ENCODE measurements around the gene PALLD. TPM values are rescaled to one million over a fixed set of nuclear protein-coding genes. Genes with fewer than 3 reads are reported as not detected.

PALLD gene
- total RNA-seq, 1 donor from 2014 or later = 16.4 TPM

GRCh38 chr4:168781341-168781740 is 284.5 kb downstream of the PALLD start:
- no peaks in the 10 kb centered on the region for H3K27me3 Mint-ChIP-seq (ENCODE audit: unreplicated experiment)
- H3K27ac Mint-ChIP-seq (ENCODE audit: unreplicated experiment) = no peak overlapping the region
- H3K9me3 Mint-ChIP-seq (ENCODE audit: unreplicated experiment) = peaks cover under 1% of the 10 kb centered on the region
- peaks cover 6% of the 10 kb centered on the region for H3K36me3 Mint-ChIP-seq (ENCODE audit: low read depth, unreplicated experiment)
- no peak overlapping the region for H3K4me3 Mint-ChIP-seq (ENCODE audit: unreplicated experiment)
- TF ChIP-seq, protein P1, sequence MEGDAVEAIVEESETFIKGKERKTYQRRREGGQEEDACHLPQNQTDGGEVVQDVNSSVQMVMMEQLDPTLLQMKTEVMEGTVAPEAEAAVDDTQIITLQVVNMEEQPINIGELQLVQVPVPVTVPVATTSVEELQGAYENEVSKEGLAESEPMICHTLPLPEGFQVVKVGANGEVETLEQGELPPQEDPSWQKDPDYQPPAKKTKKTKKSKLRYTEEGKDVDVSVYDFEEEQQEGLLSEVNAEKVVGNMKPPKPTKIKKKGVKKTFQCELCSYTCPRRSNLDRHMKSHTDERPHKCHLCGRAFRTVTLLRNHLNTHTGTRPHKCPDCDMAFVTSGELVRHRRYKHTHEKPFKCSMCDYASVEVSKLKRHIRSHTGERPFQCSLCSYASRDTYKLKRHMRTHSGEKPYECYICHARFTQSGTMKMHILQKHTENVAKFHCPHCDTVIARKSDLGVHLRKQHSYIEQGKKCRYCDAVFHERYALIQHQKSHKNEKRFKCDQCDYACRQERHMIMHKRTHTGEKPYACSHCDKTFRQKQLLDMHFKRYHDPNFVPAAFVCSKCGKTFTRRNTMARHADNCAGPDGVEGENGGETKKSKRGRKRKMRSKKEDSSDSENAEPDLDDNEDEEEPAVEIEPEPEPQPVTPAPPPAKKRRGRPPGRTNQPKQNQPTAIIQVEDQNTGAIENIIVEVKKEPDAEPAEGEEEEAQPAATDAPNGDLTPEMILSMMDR (IDR thresholded peaks at IDR 0.05; ENCODE audit: unreplicated experiment) = no peak
- no peak for DNase-seq (ENCODE audit: low spot score)
- H3K4me1 Mint-ChIP-seq (ENCODE audit: unreplicated experiment) = peaks cover 14% of the 10 kb centered on the region

DNA sequence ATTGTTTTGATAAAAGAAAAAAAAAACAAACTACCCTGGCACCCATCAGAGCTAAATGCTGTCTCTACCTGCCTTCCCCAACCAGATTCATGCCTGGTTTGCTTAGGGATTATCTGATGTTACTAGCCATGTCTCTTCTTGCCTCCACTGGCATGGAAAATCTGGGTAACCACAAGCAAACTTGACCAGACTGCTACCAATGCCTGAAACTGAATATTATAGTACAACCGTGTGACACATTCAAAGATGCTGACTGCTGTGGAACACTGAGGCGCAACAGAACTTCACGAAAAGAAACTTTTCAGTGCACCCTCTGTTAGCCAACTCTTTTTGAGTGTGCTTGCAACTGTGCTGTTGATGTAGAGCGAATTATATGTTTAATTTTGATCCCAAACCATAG is 285.1 kb downstream of the PALLD start:
- Mint-ChIP-seq H3K4me3 (ENCODE audit: unreplicated experiment) (no peak overlapping the region), H3K4me1 (ENCODE audit: unreplicated experiment) (peaks cover 12% of the 10 kb centered on the region), H3K9me3 (ENCODE audit: unreplicated experiment) (no peaks in the 10 kb centered on the region), H3K27me3 (ENCODE audit: unreplicated experiment) (no peaks in the 10 kb centered on the region), H3K27ac (ENCODE audit: unreplicated experiment) (no peak overlapping the region), H3K36me3 (ENCODE audit: low read depth, unreplicated experiment) (peaks cover 4% of the 10 kb centered on the region)
- DNase-seq (ENCODE audit: low spot score) = no peak
- TF ChIP-seq, protein P1 (IDR thresholded peaks at IDR 0.05; ENCODE audit: unreplicated experiment) = no peak

DNA sequence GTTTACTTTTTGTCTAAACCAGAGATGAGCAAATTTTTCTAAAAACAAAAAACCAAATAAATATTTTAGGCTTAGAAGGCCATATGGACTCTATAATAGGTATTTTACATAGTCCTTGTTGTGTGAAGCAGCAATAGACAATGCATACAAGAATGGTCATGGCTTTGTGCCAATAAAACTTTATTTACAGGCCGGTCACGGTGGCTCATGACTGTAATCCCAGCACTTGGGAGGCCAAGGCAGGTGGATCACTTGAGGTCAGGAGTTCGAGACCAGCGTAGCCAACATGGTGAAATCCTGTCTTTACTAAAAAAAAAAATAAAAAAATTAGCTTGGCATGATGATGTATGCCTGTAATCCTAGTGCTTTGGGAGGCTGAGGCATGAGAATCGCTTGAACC is 285.6 kb downstream of the PALLD start:
- peaks cover 7% of the 10 kb centered on the region for H3K4me1 Mint-ChIP-seq (ENCODE audit: unreplicated experiment)
- DNase-seq (ENCODE audit: low spot score) = no peak
- H3K4me3 Mint-ChIP-seq (ENCODE audit: unreplicated experiment) = no peak overlapping the region
- no peaks in the 10 kb centered on the region for H3K36me3 Mint-ChIP-seq (ENCODE audit: low read depth, unreplicated experiment)
- no peaks in the 10 kb centered on the region for H3K27me3 Mint-ChIP-seq (ENCODE audit: unreplicated experiment)
- TF ChIP-seq, protein P1 (IDR thresholded peaks at IDR 0.05; ENCODE audit: unreplicated experiment) = no peak
- no peaks in the 10 kb centered on the region for H3K9me3 Mint-ChIP-seq (ENCODE audit: unreplicated experiment)
- no peak overlapping the region for H3K27ac Mint-ChIP-seq (ENCODE audit: unreplicated experiment)

- no peaks in the 10 kb centered on the region for H3K9me3 Mint-ChIP-seq (ENCODE audit: unreplicated experiment)
- no peaks in the 10 kb centered on the region for H3K27me3 Mint-ChIP-seq (ENCODE audit: unreplicated experiment)
- no peak for DNase-seq (ENCODE audit: low spot score)
- H3K36me3 Mint-ChIP-seq (ENCODE audit: low read depth, unreplicated experiment) = no peaks in the 10 kb centered on the region
- TF ChIP-seq, protein P1 (IDR thresholded peaks at IDR 0.05; ENCODE audit: unreplicated experiment) = no peak
- H3K27ac Mint-ChIP-seq (ENCODE audit: unreplicated experiment) = no peak overlapping the region
- no peak overlapping the region for H3K4me3 Mint-ChIP-seq (ENCODE audit: unreplicated experiment)
- no peaks in the 10 kb centered on the region for H3K4me1 Mint-ChIP-seq (ENCODE audit: unreplicated experiment)
Measured at GRCh38 chr4:168784786-168785461, 288.1 kb downstream of the PALLD start.

- Mint-ChIP-seq H3K36me3 (ENCODE audit: low read depth, unreplicated experiment) (no peaks in the 10 kb centered on the region), H3K27me3 (ENCODE audit: unreplicated experiment) (peaks cover 3% of the 10 kb centered on the region), H3K4me1 (ENCODE audit: unreplicated experiment) (no peaks in the 10 kb centered on the region), H3K4me3 (ENCODE audit: unreplicated experiment) (no peak overlapping the region), H3K9me3 (ENCODE audit: unreplicated experiment) (no peaks in the 10 kb centered on the region), H3K27ac (ENCODE audit: unreplicated experiment) (no peak overlapping the region)
- DNase-seq (ENCODE audit: low spot score) = no peak
- TF ChIP-seq, protein P1 (IDR thresholded peaks at IDR 0.05; ENCODE audit: unreplicated experiment) = no peak
Measured at GRCh38 chr4:168787334-168787733, 290.5 kb downstream of the PALLD start.
